IMR-90 (cell line): Measurements from ENCODE around the gene HOMER3. TPM values are rescaled to one million over a fixed set of nuclear protein-coding genes. Genes with fewer than 3 reads are reported as not detected.

Source experiments
- ATAC-seq: fragments of 200-7000 bp; cut with Tn5 transposase; 2 replicates; pipeline ENCODE4 v1.9.1; 2020; ENCODE audit warnings: low read depth, mild to moderate bottlenecking, moderate library complexity
- BruUV-seq: library from RNA; stranded (reverse); fragments of 400-500 nt; replicated peaks from 2 replicates; lab custom pipeline; 2021; lab: Mats Ljungman, UMichigan
- CTCF ChIA-PET: fragments of 300-600 bp; formaldehyde crosslinking; extraction: SDS; loops from one replicate; lab custom pipeline; 2021; ENCODE audit warnings: antibody characterized with exemption; lab: Yijun Ruan, JAX
- POLR2A ChIA-PET: fragments of 300-600 bp; sonication (Branson Sonifier 250); formaldehyde crosslinking; loops from one replicate; lab custom pipeline; 2022; ENCODE audit warnings: antibody characterized with exemption; ENCODE audit not compliant: unreplicated experiment; lab: Charles Lee
- DNase-seq: peaks from one replicate; pipeline ENCODE4 v3.0.0; 2013
- H2AFZ ChIP-seq: replicated peaks from 2 replicates; pipeline ENCODE3; 2013; ENCODE audit warnings: low read length, mild to moderate bottlenecking; ENCODE audit not compliant: poor library complexity
- H2AK5ac ChIP-seq: 2 replicates; pipeline ENCODE4 v1.6.1; 2013; ENCODE audit warnings: low read depth, low read length, inconsistent platforms
- H2AK9ac ChIP-seq: replicated peaks from 2 replicates; pipeline ENCODE3; 2013; ENCODE audit warnings: mild to moderate bottlenecking, low read depth, low read length, moderate library complexity; ENCODE audit not compliant: poor library complexity
- H2BK120ac ChIP-seq: 2 replicates; pipeline ENCODE4 v1.6.1; 2013; ENCODE audit warnings: low read depth, low read length, inconsistent platforms
- H2BK15ac ChIP-seq: 3 replicates; pipeline ENCODE4 v1.6.1; 2013; ENCODE audit warnings: low read depth, low read length, inconsistent platforms
- H2BK20ac ChIP-seq: 2 replicates; pipeline ENCODE4 v1.6.1; 2013; ENCODE audit warnings: low read depth, mild to moderate bottlenecking, inconsistent platforms, low read length, moderate library complexity
- H2BK5ac ChIP-seq: 2 replicates; pipeline ENCODE4 v1.6.1; 2013; ENCODE audit warnings: mild to moderate bottlenecking, low read depth, low read length, inconsistent platforms; ENCODE audit not compliant: poor library complexity, severe bottlenecking
- H3K14ac ChIP-seq: replicated peaks from 2 replicates; pipeline ENCODE4 v1.6.1; 2013; ENCODE audit warnings: low read depth, low read length, inconsistent platforms
- H3K18ac ChIP-seq: 2 replicates; pipeline ENCODE4 v1.6.1; 2013; ENCODE audit warnings: low read depth, low read length, control low read depth
- H3K23ac ChIP-seq: 2 replicates; pipeline ENCODE4 v1.6.1; 2013; ENCODE audit warnings: low read depth, low read length, inconsistent platforms
- H3K27ac ChIP-seq: 2 replicates; pipeline ENCODE4 v1.5.1; 2013; ENCODE audit warnings: mild to moderate bottlenecking, control low read depth, low read length; ENCODE audit not compliant: insufficient read depth
- H3K27me3 ChIP-seq: 2 replicates; pipeline ENCODE4 v1.6.1; 2013; ENCODE audit warnings: low read length; ENCODE audit not compliant: control insufficient read depth, insufficient read depth
- H3K36me3 ChIP-seq: 2 replicates; pipeline ENCODE4 v1.6.1; 2013; ENCODE audit warnings: low read length, mixed read lengths; ENCODE audit not compliant: control insufficient read depth, insufficient read depth
- H3K4ac ChIP-seq: 2 replicates; pipeline ENCODE4 v1.6.1; 2013; ENCODE audit warnings: low read depth, low read length, inconsistent platforms
- H3K4me1 ChIP-seq: 2 replicates; pipeline ENCODE4 v1.6.1; 2013; ENCODE audit warnings: low read length, mixed read lengths; ENCODE audit not compliant: control insufficient read depth, insufficient read depth
- H3K4me2 ChIP-seq: 2 replicates; pipeline ENCODE4 v1.6.1; 2013; ENCODE audit warnings: low read depth, mild to moderate bottlenecking, control low read depth, low read length, moderate library complexity
- H3K4me3 ChIP-seq: 2 replicates; pipeline ENCODE4 v1.5.1; 2013; ENCODE audit warnings: low read depth, mild to moderate bottlenecking, control low read depth, low read length, moderate library complexity; ENCODE audit not compliant: insufficient read depth
- H3K56ac ChIP-seq: 2 replicates; pipeline ENCODE4 v1.6.1; 2013; ENCODE audit warnings: low read length, inconsistent platforms; ENCODE audit not compliant: insufficient read depth; ENCODE audit errors: extremely low read depth
- H3K79me1 ChIP-seq, 2 experiments: 2 replicates each; pipeline ENCODE4 v1.6.1; 2013; ENCODE audit warnings: low read length in 2 of 2, inconsistent platforms in 1 of 2, low read depth in 1 of 2
- H3K9ac ChIP-seq: 2 replicates; pipeline ENCODE4 v1.6.1; 2013; ENCODE audit warnings: low read depth, low read length, control low read depth
- H3K9me1 ChIP-seq: 2 replicates; pipeline ENCODE4 v1.6.1; 2013; ENCODE audit warnings: low read length, inconsistent platforms; ENCODE audit not compliant: insufficient read depth
- H3K9me3 ChIP-seq: 2 replicates; pipeline ENCODE4 v1.6.1; 2013; ENCODE audit warnings: low read length; ENCODE audit not compliant: control insufficient read depth, insufficient read depth
- H4K20me1 ChIP-seq: 2 replicates; pipeline ENCODE4 v1.6.1; 2013; ENCODE audit warnings: low read length, inconsistent platforms; ENCODE audit not compliant: insufficient read depth
- H4K5ac ChIP-seq: 2 replicates; pipeline ENCODE4 v1.6.1; 2013; ENCODE audit warnings: mild to moderate bottlenecking, low read depth, low read length, control low read depth
- H4K8ac ChIP-seq, 2 experiments: 2 replicates each; pipeline ENCODE4 v1.6.1; 2013; ENCODE audit warnings: low read depth in 2 of 2, low read length in 2 of 2, control low read depth in 1 of 2, inconsistent platforms in 1 of 2
- H4K91ac ChIP-seq: 2 replicates; pipeline ENCODE4 v1.6.1; 2013; ENCODE audit warnings: low read depth, low read length, inconsistent platforms; ENCODE audit not compliant: insufficient read depth
- CEBPB ChIP-seq: IDR thresholded peaks from 2 replicates; pipeline ENCODE4 v1.6.1; 2012; ENCODE audit warnings: low read depth, low read length, improper control_type of control experiment
- MAFK ChIP-seq: IDR thresholded peaks from 2 replicates; pipeline ENCODE4 v1.6.1; 2012; ENCODE audit warnings: low read depth, low read length, improper control_type of control experiment
- RCOR1 ChIP-seq: IDR thresholded peaks from 2 replicates; pipeline ENCODE4 v1.6.1; 2012; ENCODE audit warnings: mild to moderate bottlenecking, low read length, improper control_type of control experiment; ENCODE audit not compliant: insufficient replicate concordance
- SMC3 ChIP-seq: fragments of 150-350 bp; IDR thresholded peaks from 2 replicates; pipeline ENCODE4 v1.6.1; 2016; ENCODE audit warnings: low read depth, mild to moderate bottlenecking, antibody characterized with exemption, low read length, moderate library complexity
- WGBS, 2 experiments: methylation state at CpG; one replicate each; pipeline versions ENCODE4 v1.1.5 to v1.1.7; 2013; ENCODE audit warnings: missing lambda C conversion rate in 2 of 2; ENCODE audit not compliant: insufficient read length in 1 of 2; ENCODE audit errors: extremely low coverage in 2 of 2; 5-methylcytosine and 5-hydroxymethylcytosine counted together
- dilution Hi-C: fragments of 300-500 bp; cut with HindIII; formaldehyde crosslinking; loops from one replicate; pipeline ENCODE4 v1.14.3; 2018; ENCODE audit warnings: low sequenced_read_pairs; ENCODE audit not compliant: unreplicated experiment
- in situ Hi-C: fragments of 300-500 bp; cut with MboI; formaldehyde crosslinking; loops from 3 replicates; pipeline ENCODE4 v1.14.3; 2019; ENCODE audit warnings: low sequenced_read_pairs, inconsistent platforms, mixed read lengths
- intact Hi-C: fragments of 100-400 bp; cut with micrococcal nuclease; formaldehyde crosslinking; loops from 2 replicates; pipeline ENCODE4 v1.10.0; 2022
- polyA plus RNA-seq, 3 experiments: library from polyadenylated mRNA; depleted of rRNA; stranded (reverse); fragments of >200 nt; gene quantifications; 2 replicates each; pipeline ENCODE4 v1.2.3, GENCODE V29; 2012; ENCODE audit warnings: low replicate concordance in 1 of 3
- total RNA-seq: library from RNA; depleted of rRNA; stranded (reverse); fragments of >200 nt; gene quantifications from 2 replicates; pipeline ENCODE4 v1.2.3, GENCODE V29; 2012
- TF ChIP-seq, protein P1 (sequence below): fragments of 150-350 bp; IDR thresholded peaks from 2 replicates; pipeline ENCODE4 v1.6.1; 2017; ENCODE audit warnings: mild to moderate bottlenecking, antibody characterized with exemption, low read length, low read depth

The HOMER3 gene
- total and polyA plus RNA-seq, 2 of the 4 experiments (the other 2 are of a cell fraction): 53.4 to 77.0 TPM

DNA sequence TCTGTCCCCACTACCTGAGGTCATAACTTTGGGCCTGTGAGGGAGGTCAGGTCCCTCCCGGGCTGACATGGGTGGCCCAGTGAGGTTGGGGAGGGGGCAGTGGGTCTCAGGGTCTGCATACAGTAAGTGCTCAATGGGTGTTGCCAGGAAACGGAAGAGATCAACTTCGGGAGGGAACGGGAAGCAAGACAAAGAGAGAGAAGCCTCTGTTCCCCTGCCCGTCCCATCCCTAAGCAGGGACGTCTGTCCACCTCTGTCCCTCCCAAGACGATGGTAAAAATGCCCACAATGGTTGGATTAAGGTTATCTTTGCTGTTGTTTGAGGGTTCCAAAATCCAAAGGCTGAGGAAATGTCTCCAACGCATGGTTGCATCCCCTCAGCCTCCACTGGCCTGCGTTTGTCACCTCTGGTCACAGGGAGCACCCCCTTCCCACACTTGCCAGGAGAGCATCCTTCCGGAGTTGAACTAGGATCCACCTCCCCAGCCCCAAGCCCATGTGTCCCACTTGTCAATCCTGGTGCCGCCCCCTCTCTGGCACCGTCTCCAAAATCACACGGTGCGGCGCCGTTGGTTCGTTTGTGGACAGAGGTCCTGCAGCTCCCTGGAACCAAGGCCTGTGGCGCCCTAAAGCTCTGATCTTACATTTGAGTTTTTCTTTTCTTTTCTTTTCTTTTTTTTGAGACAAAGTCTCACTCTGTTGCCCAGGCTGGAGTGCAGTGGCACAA lies 774 bp upstream of the HOMER3 start:
- H3K14ac ChIP-seq: peak overlapping the region; percentile 81
- H4K5ac ChIP-seq: peak overlapping the region; percentile 87
- H2AFZ ChIP-seq: peak overlapping the region; percentile 89
- BruUV-seq: no TSS peak
- peaks cover 6% of the 10 kb centered on the region for H3K4me1 ChIP-seq
- ATAC-seq: no peak
- H3K4me3 ChIP-seq: peak overlapping the region; percentile 16
- peaks cover 20% of the 10 kb centered on the region for H3K36me3 ChIP-seq
- H2BK20ac ChIP-seq: 0 out of 2 replicates have a peak overlapping the region, but pooled peaks have one; percentile 26
- no peak for DNase-seq
- dilution Hi-C loops: no loop called here
- peak overlapping the region; percentile 55; the same call in 1 of the 2 replicates for H3K56ac ChIP-seq
- peak overlapping the region; percentile 27; the same call in 1 of the 2 replicates for H3K27ac ChIP-seq
- H3K23ac ChIP-seq: peak overlapping the region; percentile 53; the same call in 1 of the 2 replicates
- peak overlapping the region; percentile 56 for H3K9ac ChIP-seq
- peak overlapping the region; percentile 22; the same call in 1 of the 2 replicates for H3K18ac ChIP-seq
- H2BK5ac ChIP-seq: no peak overlapping the region
- peak overlapping the region; percentile 17 for H4K91ac ChIP-seq
- peak overlapping the region; percentile 69; the same call in 1 of the 2 replicates for H2BK120ac ChIP-seq
- H3K79me1 ChIP-seq: peaks cover 11 to 43% of the 10 kb centered on the region in 2 experiments
- TF ChIP-seq MAFK (no peak), RCOR1 (no peak), SMC3 (no peak), CEBPB (no peak)
- TF ChIP-seq, protein P1, sequence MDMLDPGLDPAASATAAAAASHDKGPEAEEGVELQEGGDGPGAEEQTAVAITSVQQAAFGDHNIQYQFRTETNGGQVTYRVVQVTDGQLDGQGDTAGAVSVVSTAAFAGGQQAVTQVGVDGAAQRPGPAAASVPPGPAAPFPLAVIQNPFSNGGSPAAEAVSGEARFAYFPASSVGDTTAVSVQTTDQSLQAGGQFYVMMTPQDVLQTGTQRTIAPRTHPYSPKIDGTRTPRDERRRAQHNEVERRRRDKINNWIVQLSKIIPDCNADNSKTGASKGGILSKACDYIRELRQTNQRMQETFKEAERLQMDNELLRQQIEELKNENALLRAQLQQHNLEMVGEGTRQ: no peak
- ChIA-PET CTCF (no interaction called here), POLR2A (no interaction called here)
- 71% methylated on average over 11 of the region's 18 CpGs; no CpG with 5 or more reads in 1 of the 2 experiments for WGBS, 2 experiments
- H2AK9ac ChIP-seq: peak overlapping the region; percentile 77
- peaks cover 10% of the 10 kb centered on the region for H3K9me1 ChIP-seq
- intact Hi-C loops: no loop called here
- H3K4me2 ChIP-seq: peak overlapping the region; percentile 82
- H2BK15ac ChIP-seq: peak overlapping the region; percentile 44; the same call in 1 of the 3 replicates
- H3K27me3 ChIP-seq: no peaks in the 10 kb centered on the region
- H3K9me3 ChIP-seq: no peaks in the 10 kb centered on the region
- in situ Hi-C loops: no loop called here
- peak overlapping the region; percentile 51 to 94 for H4K8ac ChIP-seq
- H4K20me1 ChIP-seq: peaks cover 16% of the 10 kb centered on the region; the same call in 1 of the 2 replicates
- H2AK5ac ChIP-seq: peak overlapping the region; percentile 94
- peak overlapping the region; percentile 94 for H3K4ac ChIP-seq
